IPS-18c (cell line): ENCODE measurements around the gene COL7A1.

Source experiments
- H3K4me3 ChIP-seq: 2 replicates; pipeline ENCODE4 v1.7.0; 2013; ENCODE audit warnings: low read depth, mild to moderate bottlenecking, low read length, moderate library complexity; ENCODE audit not compliant: insufficient read depth
- H3K9me3 ChIP-seq: one replicate; pipeline ENCODE4 v1.6.1; 2013; ENCODE audit warnings: mild to moderate bottlenecking, low read length, moderate library complexity; ENCODE audit not compliant: control insufficient read depth, insufficient read depth

The COL7A1 gene

GRCh38 chr3:48595075-48595525, at the start of gene COL7A1:
COL7A1 (minus strand) TSS chr3:48595329; CDS start chr3:48595159, 170 bp downstream.
- Histone ChIP-seq H3K4me3 (peak within 1 kb of the TSS; percentile 64), H3K9me3 (peaks cover 2% of the 10 kb centered on the region)

GRCh38 chr3:48642605-48643004, 47.5 kb upstream of the COL7A1 start:
- Histone ChIP-seq H3K4me3 (no peak overlapping the region), H3K9me3 (no peaks in the 10 kb centered on the region)

GRCh38 chr3:48641396-48641795, 46.3 kb upstream of the COL7A1 start:
- H3K9me3 ChIP-seq, result no peaks in the 10 kb centered on the region
- H3K4me3 ChIP-seq, result no peak overlapping the region

- Histone ChIP-seq H3K4me3 (no peak overlapping the region), H3K9me3 (peaks cover 2% of the 10 kb centered on the region)
Measured at GRCh38 chr3:48639944-48640606, 44.9 kb upstream of the COL7A1 start.

- no peak overlapping the region for H3K4me3 ChIP-seq
Measured at GRCh38 chr3:48637305-48637704, 42.2 kb upstream of the COL7A1 start.

GRCh38 chr3:48636149-48636655, 41.1 kb upstream of the COL7A1 start:
- Histone ChIP-seq H3K4me3 (peak overlapping the region; percentile 99), H3K9me3 (peaks cover 2% of the 10 kb centered on the region)

More at GRCh38 chr3:48637305-48637704, 42.2 kb upstream of the COL7A1 start:
- peaks cover 2% of the 10 kb centered on the region for H3K9me3 ChIP-seq

GRCh38 chr3:48635222-48636021, 40.3 kb upstream of the COL7A1 start, which contains the start of gene SLC26A6:
SLC26A6 (minus strand) TSS chr3:48635461; CDS start chr3:48635393, 68 bp downstream.
- peak within 1 kb of the TSS; percentile 99 for H3K4me3 ChIP-seq
- H3K9me3 ChIP-seq, result peaks cover 2% of the 10 kb centered on the region

GRCh38 chr3:48634661-48635221, 39.6 kb upstream of the COL7A1 start:
- peak overlapping the region; percentile 99 for H3K4me3 ChIP-seq
- peaks cover 2% of the 10 kb centered on the region for H3K9me3 ChIP-seq

- Histone ChIP-seq H3K4me3 (peak overlapping the region; percentile 99; the same call in 1 of the 2 replicates), H3K9me3 (peaks cover 2% of the 10 kb centered on the region)
Measured at GRCh38 chr3:48633743-48634142, 38.6 kb upstream of the COL7A1 start.

- H3K9me3 ChIP-seq, result peaks cover 2% of the 10 kb centered on the region
- H3K4me3 ChIP-seq, result no peak overlapping the region
Measured at GRCh38 chr3:48633256-48633655, 38.1 kb upstream of the COL7A1 start.

GRCh38 chr3:48631516-48632448, 36.7 kb upstream of the COL7A1 start:
- peaks cover 2% of the 10 kb centered on the region for H3K9me3 ChIP-seq

GRCh38 chr3:48630833-48631232, 35.7 kb upstream of the COL7A1 start:
- no peak overlapping the region for H3K4me3 ChIP-seq
- peaks cover 2% of the 10 kb centered on the region for H3K9me3 ChIP-seq

More at GRCh38 chr3:48631516-48632448, 36.7 kb upstream of the COL7A1 start:
- H3K4me3 ChIP-seq, result no peak overlapping the region

GRCh38 chr3:48630407-48630806, 35.3 kb upstream of the COL7A1 start:
- Histone ChIP-seq H3K4me3 (no peak overlapping the region), H3K9me3 (peaks cover 2% of the 10 kb centered on the region)

GRCh38 chr3:48629894-48630293, 34.8 kb upstream of the COL7A1 start:
- Histone ChIP-seq H3K9me3 (no peaks in the 10 kb centered on the region), H3K4me3 (no peak overlapping the region)

- H3K4me3 ChIP-seq, result no peak overlapping the region
- no peaks in the 10 kb centered on the region for H3K9me3 ChIP-seq
Measured at GRCh38 chr3:48628277-48629017, 33.3 kb upstream of the COL7A1 start.

GRCh38 chr3:48625600-48625999, 30.5 kb upstream of the COL7A1 start:
- Histone ChIP-seq H3K4me3 (no peak overlapping the region), H3K9me3 (no peaks in the 10 kb centered on the region)
